ENCODE data around the gene EPHB1.
"Not testable (repeated sequence)": the region's sequence is repeated elsewhere in the genome, so short reads cannot be mapped to it uniquely, and the experiment has no call there.

The EPHB1 gene

DNA sequence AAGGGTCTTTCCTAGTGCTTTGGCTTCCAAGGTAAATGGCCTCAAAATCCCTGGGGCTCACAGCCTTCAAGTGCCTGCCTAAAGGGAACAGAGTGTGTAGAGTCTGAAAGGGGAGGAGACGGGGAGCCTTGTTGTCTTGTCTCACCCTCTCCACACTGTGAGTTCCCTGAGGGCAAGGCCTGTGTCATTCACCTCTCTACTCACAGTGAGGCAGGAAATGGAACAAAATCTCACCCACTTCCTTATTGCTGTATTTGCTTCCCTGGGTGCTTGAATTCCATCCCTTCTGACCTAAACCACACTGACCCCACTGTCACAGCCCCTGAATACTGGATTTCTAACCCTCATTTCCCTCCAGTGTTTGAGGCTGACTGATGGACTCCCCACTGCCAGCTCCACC is 197.5 kb downstream of the EPHB1 start:
- no peak for DNase-seq

DNA sequence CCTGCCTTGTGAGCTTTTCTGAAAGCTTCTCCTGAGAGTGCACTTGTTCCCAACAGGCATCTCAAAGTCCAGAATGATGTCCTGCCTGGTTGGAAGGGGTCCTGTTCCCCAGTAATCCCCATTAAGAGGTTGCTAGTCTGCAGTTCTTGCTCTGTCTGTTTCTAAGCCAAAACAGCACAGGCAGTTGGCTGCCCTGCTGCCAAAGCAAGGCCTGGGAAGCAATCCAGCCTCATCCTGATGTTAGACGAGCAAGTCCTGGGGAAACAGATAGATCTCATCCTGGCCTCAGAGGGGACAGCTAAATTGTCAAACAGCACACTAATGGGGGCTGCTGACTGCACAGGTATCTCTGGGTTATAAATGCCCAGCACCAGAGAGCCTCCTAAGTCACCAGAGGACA is 198.0 kb downstream of the EPHB1 start:
- peak in 1 of 56 donors; percentile 15 for DNase-seq

DNA sequence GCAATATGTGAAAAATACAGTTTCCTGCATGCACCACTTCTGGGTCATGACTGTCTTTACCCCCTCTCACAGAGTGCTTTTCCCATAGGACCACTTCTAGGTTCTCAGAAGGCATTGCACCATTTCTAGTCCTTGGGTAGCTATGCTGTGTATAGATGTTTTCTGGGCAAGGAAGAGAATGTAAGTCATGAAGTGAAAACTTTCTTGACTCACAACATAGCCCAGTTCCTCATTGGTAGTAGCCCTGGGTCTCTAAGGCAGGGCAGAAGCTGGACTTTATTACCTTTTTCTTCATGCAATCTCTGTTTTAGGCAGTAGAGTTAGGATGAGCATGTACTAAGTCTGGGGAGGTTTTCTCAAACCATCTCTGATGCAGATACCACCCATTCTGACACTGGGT is 203.1 kb downstream of the EPHB1 start:
- DNase-seq = no peak

DNA sequence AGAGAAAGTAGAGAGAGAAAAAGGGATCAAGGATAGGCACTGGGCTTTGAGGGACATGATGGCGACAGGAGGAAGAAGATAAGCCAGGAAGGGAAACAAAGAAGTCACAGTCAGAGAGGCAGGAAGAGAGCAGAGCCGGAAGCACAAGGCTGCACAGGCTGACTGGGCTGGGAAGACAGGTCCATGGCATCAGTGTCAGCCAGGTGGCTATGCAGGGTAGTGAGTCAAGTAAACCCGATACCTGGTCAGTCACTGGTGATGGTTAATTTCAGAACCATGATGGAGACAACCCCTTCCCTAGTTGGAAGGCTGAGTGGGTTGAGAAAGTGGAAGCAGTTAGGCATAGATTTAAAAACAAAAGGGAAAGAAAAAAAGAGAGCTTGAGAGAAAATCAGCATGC is 203.8 kb downstream of the EPHB1 start:
- DNase-seq = no peak

DNA sequence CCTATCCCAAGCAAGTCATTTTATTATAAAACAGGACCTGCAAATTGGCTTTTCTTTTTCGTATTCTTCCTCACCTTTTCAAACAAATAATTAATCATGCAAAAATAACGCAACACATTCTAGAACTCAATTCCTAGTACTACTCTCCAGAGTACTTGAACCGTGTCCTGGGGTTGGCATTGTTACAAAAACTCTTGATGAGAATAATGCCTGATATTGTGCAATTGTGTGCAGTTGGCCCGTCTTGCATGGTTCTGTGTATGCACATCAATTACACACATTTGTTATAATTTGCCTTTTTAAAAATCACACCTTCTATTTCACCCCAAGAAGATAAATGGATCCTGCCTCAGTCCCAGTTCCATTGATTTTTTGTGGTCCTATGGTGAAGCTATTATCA is 205.4 kb downstream of the EPHB1 start:
- no peak for DNase-seq

DNA sequence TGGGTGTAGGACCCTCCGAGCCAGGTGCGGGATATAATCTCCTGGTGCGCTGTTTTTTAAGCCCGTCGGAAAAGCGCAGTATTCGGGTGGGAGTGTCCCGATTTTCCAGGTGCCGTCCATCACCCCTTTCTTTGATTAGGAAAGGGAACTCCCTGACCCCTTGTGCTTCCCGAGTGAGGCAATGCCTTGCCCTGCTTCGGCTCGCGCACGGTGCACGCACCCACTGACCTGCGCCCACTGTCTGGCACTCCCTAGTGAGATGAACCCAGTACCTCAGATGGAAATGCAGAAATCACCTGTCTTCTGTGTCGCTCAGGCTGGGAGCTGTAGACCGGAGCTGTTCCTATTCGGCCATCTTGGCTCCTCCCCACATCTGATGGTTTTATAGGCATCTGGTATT is 210.6 kb downstream of the EPHB1 start:
- DNase-seq = not testable (repeated sequence)

DNA sequence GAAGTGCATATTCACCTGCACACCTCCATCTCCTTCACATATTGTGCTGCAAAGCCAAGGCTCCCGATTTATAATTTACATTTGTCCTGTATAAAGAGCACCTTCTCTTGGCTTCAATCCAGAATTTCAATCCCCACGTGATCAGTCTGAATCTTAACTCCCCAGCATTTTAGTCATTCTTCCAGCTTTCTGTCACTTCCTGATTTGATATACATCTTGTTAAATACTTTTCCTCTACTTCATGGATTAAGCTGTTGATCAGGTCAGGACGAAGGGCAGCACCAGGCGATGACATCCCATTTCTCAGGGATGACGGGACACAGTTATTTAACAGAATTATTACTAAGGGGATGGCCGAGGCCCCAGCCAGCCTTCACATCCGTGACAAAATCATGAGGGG is 212.5 kb downstream of the EPHB1 start:
- no peak for DNase-seq

DNA sequence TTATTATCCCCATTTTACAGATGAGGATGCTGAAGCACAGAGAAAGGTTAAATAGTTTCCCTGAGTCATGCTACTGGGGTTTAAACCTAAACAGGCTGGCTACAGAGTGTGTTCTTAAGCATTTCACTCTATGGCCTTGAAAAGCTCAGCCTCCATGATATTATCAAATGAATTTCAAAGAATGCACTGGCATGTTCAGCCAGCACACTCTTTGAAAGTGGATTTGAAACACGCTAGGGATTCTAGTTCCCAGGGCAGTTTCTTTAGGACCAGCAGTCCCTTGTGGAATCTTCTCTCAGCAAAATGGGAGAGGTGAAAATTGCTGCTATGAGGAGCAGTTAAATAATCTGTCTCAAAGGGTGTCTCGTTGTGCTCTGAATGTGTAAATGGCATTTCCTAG is 213.3 kb downstream of the EPHB1 start:
- DNase-seq = no peak

DNA sequence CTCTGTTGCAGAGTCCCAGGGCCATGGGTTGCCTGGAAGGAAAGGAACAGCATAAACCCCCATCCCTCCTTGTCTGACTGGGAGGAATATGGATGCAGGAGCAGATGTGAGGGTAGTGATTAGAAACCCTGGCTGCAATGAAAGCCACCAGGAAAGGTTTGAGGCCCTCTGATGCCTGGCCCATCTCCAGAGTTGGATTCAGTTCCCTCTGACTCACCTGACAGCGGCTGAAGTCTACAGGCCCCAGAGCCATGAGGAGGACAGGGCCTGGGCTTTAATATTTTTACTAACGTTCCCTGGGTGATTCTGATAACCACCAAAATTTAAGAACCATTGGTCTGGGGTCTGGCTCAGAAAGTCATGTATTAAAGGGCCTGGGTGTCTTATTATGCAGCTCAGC is 214.0 kb downstream of the EPHB1 start:
- no peak for DNase-seq

DNA sequence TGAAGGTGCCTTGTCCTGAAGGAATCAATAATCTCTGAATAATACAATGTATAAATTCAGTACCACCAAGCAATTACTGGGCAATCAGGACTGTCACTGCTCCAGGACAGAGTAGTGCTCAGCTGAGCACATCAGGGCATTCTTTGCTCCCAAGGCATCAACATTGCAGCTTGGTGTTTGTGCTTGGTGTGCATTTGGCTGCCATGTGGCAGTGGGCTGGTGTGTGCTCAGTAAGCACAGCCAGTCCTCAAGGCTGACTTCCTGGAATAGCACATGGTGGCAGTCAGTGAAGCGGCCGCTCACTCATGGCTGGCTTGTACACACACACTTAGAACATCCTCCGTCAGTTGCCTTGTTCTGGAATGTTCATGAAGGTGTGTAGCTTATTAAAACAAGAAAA is 217.0 kb downstream of the EPHB1 start:
- no peak for DNase-seq

DNA sequence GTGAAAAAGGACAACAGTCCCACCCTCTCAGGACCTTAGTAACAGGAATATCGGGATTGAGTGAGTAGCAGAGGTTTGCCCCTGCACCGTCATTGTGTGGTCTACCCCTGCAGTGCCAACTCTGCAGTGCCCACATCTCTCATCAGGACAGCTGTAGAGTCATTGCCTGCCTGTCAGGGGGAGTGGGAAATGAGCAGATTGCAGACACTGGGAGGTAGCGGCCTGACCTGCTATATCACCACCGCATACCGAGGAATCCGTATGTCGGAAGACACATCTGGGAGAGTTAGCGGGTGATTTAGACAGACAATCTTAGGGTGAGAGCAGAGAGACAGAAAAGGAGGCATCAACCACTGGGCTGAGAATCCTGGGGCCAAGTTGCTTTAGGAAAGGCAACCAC is 218.1 kb downstream of the EPHB1 start:
- no peak for DNase-seq

DNA sequence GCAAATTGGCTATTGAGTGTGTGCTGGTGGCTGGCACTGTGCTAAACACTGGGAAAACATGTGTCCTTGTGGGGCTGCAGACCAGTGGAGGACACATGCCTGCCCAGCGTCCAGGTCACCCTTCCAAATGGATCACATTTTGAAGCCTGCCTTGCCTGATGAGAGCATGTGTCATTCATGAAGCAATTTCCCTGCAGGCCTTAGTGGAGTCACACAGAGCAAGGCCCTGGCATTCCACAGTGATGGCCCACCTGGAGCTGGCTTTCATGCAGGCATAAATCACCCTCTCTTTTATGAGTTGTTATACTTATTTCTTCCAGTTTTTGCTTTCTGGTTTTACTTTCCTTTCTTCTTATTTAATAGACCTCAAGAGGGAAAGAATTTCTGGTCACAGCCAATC is 219.5 kb downstream of the EPHB1 start:
- no peak for DNase-seq

DNA sequence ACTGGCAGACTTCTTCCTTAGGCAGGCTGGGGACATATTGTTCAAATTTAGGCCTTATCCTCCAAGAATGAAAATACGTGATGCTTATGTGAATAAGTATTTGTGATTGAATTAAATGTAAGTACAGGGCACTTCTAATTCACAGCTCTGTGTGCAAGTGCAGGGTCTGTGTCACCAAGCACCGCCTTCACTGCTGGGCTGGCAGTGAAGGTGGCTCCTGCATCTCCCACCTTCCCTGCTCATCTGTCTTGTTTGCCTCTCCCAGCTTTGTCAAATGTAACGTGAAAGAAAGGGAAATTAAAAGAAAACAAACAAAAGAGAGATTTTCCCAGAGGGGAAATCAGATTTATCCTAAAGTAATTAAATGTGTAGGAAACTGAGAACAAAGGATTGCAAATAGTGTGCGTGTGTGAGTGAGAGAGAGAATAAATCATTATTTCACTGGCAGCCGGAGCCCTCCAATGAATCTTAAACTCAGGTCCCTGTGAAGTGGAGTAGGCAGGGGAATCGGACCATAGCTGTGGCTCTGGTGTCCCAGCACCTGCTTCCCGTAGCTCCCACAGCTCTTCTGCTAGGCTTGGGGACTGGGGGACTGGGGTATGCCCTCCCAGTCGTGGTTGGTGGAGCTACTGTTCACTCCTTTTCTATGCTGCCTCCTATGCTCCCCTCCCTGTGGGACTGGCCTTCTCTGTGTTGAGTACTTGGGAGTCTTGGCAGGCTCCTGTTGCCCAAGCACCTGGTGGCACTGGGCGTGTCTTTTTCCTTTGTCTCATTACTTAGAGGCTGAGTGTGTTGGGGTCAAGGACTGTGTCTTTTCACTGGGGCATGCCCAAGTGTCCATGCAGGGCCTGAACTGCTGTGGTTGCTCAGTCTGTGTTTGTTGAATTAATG is 222.2 kb downstream of the EPHB1 start:
- no peak for DNase-seq

DNA sequence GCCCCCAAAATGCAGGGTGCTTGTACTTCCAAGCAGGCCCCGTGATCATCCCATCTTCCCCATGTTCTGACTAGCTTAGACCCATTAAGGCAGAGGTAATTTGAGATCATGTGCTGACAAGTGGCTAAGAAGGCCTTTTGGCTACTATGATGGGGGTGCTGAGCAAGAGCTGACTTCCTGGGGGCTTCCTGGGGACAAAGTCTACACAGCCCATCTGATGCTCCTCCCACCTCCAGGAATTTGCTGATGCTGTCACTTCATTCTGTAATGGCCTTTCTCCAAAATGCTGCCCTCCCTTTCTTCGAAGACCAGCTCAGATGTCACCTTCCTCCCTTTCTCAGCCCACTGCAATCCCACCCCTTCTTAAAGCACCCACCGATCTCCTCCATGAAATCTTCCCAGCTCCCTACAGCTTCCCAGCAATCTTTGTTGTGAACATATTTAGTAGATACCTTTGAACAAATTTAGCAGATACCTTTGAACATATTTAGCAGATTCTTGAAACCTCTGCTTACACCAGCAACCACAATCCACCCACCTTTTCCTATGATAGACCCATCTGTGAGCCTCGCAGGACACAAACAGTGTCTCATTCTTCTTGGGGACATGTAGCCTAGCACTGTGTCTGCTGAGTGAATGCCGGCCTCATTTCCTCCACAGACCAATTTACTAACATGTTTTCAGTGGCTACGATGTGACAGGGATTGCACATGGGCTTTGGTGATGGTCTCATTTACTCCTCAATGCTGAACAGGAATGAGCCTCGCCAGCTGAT is 223.3 kb downstream of the EPHB1 start:
- no peak for DNase-seq

DNA sequence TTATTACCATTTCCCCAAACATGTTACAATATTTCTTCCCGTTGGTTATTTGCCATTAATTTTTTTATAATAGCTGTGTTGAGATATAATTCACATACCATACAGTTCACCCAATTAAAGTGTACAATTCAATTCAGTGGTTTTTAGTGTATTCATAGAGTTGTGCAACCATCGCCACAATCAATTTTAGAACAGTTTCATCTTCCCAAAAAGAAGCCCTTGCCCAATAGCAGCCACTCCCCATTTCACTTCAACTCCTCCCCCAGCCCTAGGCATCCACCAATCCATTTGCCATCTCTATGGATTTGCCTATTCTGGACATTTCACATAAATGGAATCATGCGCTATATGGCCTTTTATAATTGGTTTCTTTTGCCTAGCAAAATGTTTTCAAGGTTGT is 225.1 kb downstream of the EPHB1 start:
- no peak for DNase-seq

DNA sequence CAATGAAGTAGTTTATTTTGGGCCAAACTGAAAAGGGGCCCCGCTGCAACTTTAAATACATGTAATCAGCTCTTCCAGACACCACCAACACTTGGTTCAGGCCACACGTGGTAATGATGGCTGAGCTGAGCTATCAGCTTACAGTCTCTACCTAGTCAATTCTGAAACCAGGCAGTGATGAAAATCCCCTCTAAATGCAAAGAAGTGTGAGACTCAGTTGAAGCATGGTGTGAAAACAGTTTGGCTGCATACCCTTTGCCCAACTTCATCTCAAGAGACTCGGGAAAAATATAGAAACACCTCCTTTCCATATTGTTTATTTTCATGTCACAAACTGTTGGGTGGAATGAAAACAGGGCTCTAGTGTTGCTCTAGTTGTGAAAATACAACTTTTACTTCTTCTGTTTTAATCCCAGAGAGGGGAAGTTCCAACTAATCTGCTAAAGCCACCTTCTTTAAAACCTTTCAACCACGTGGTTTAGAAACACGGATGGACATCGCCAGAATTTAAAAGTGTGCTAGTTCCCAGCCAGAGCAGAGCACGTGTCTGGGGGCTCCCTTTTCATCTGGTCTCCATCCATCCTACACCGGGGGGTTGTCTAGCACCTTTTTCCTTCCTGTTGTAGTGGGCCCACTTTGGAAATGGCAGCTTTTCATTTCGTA is 229.1 kb downstream of the EPHB1 start:
- no peak for DNase-seq

DNA sequence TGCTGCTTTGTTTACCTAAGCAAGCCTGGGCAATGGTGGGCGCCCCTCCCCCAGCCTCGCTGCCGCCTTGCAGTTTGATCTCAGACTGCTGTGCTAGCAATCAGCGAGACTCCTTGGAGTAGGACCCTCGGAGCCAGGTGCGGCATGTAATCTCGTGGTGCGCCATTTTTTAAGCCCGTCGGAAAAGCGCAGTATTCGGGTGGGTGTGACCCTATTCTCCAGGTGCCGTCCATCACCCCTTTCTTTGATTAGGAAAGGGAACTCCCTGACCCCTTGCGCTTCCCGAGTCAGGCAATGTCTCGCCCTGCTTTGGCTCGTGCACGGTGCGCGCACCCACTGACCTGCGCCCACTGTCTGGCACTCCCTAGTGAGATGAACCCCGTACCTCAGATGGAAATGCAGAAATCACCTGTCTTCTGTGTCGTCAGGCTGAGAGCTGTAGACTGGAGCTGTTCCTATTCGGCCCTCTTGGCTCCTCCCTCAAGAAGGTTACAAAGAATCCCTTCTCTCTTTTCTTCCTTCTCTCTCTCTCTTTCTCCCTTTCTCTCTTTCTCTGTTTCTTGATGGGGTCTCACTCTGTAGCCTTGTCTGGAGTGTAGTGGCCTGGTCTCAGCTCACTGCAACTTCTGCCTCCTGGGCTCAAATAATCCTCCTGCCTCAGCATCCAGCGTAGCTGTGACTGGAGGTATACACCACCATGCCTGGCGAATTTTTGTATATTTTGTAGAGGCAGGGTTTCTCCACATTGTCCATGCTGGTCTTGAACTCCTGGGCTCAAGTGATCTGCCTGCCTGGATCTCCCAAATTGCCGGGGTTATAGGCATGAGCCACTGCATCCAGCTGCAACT is 235.9 kb downstream of the EPHB1 start:
- not testable (repeated sequence) for DNase-seq

DNA sequence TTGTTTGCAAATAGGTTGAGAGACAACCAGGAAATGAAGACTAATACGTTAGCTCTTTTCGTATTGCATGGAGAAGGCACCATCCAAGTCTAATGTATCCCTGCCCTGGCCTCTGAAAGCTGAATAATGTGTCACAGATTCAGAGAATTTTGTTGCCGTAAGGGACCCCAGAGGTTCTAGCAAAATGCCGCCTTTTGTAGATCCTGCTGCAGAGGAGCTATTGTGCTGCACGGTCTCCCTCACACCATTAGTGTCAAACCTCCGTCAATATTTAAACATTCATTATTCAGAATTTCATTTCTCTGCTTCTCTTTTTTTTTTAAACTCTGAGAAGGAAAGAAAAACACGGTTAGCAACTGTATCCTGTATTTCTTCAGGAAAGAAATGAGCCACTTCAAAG is 238.7 kb downstream of the EPHB1 start:
- DNase-seq = no peak

DNA sequence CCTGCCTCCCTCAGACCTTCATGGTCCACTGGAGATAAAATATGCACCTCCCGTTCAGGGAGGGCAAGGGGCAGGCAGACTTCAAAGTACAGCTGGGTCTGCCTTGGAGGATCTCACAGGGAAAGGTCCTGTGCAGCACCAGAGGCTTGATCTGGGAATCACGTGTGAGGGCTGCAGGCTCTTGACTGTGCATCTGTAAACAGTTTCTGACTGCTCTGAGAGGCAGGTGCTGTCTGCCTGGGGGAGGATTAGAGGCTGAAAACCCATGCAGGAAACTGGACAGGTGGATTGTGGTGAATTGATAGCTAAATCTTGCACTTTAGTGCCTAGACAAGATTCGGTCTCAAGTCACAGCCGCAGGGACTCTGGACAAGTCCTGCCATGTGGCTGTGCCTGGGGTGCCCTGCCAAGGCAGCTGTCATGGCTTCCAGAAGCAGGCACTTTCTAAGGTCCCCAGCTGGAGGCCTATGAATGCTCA is 239.3 kb downstream of the EPHB1 start:
- no peak for DNase-seq

DNA sequence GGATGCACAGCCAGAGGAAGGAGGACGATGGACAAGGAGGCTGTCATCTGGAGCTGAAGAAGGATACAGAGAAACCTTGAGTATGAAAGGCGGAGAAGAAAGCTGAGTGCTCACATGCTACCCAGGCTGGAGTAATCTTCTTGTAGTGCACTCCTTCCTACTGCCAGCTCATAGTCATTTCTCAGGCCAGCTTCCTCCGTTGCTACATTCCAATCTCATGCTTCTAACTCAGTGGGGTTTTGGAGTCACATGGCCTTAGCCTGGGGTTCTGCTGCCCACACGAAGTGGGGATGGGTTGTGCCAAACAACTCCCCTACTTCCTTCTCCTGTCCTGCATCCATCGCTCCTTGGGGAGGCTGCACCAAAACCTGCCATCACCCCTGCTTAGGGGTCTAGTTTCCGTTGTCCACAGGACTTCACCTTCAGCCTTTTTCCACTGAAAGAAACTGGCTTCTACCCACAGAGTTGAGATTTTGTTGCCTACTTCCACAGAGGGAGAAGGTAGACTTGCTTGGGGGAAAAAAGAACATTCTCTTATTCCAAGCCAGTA is 239.9 kb downstream of the EPHB1 start:
- no peak for DNase-seq

DNA sequence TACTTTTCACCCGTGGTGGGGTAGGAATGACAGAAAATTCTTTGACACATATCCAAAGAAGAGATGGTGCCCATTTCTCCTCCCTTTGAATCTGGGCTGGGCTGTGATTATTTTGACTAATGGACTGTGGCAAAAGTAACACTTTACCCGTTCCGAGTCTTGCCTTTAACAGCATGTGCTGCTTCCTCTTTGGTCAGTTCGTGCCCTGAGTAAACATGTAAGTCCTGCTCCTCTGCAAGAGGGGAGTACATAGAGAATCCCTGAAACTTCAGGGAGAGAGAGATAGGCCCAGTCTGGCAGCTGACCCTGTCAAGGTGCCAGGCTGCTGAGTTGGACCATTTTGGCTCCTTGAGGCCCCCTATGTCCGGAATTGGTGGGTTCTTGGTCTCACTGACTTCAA is 243.1 kb downstream of the EPHB1 start:
- no peak for DNase-seq
